Esophagus (tissue), 2 donors: ENCODE data around the gene PIK3R1. TPM values are rescaled to one million over a fixed set of nuclear protein-coding genes. Genes with fewer than 3 reads are reported as not detected.
"Not testable (repeated sequence)": the region's sequence is repeated elsewhere in the genome, so short reads cannot be mapped to it uniquely, and the experiment has no call there.

Experiments used
- H3K27ac ChIP-seq, 2 donors: one replicate each; pipeline ENCODE4 v1.5.1; 2013; ENCODE audit warnings: low read depth in 2 of 2, mild to moderate bottlenecking in 2 of 2, inconsistent platforms in 1 of 2, low read length in 1 of 2, moderate library complexity in 1 of 2
- H3K27me3 ChIP-seq, 2 donors: one replicate each; pipeline ENCODE4 v1.6.1; 2013; ENCODE audit warnings: low read length in 2 of 2, control low read depth in 1 of 2, mild to moderate bottlenecking in 1 of 2; ENCODE audit not compliant: insufficient read depth in 2 of 2, control insufficient read depth in 1 of 2
- H3K36me3 ChIP-seq, 2 donors: one replicate each; pipeline ENCODE4 v1.6.1; 2013; ENCODE audit warnings: low read length in 1 of 2; ENCODE audit not compliant: control insufficient read depth in 2 of 2, insufficient read depth in 2 of 2
- H3K4me1 ChIP-seq, 2 donors: one replicate each; pipeline ENCODE4 v1.6.1; 2013; ENCODE audit warnings: low read length in 1 of 2; ENCODE audit not compliant: control insufficient read depth in 2 of 2, insufficient read depth in 2 of 2
- H3K4me3 ChIP-seq, 2 donors: one replicate each; pipeline ENCODE4 v1.5.1; 2013; ENCODE audit warnings: low read length in 2 of 2, mild to moderate bottlenecking in 2 of 2, low read depth in 1 of 2, moderate library complexity in 1 of 2
- H3K9me3 ChIP-seq, 2 donors: one replicate each; pipeline ENCODE4 v1.6.1; 2013; ENCODE audit warnings: mild to moderate bottlenecking in 2 of 2, low read depth in 1 of 2, low read length in 1 of 2, moderate library complexity in 1 of 2; ENCODE audit not compliant: control insufficient read depth in 2 of 2, insufficient read depth in 1 of 2
- WGBS, 2 donors: extraction: QIAGEN DNeasy Blood & Tissue Kit; methylation state at CpG; one replicate each; pipeline ENCODE4 v1.1.7; 2013; 5-methylcytosine and 5-hydroxymethylcytosine counted together
- polyA plus RNA-seq, 2 donors: library from polyadenylated mRNA; stranded (reverse); fragments of 200-250 nt; gene quantifications; one replicate each; pipeline ENCODE4 v1.2.3, GENCODE V29; 2013
- donor health status: healthy with polysubstance abuse.
- donor health status: Bipolar disorder and iron deficiency.

Gene PIK3R1
- polyA plus RNA-seq, 2 donors = 5.0 to 8.2 TPM

DNA sequence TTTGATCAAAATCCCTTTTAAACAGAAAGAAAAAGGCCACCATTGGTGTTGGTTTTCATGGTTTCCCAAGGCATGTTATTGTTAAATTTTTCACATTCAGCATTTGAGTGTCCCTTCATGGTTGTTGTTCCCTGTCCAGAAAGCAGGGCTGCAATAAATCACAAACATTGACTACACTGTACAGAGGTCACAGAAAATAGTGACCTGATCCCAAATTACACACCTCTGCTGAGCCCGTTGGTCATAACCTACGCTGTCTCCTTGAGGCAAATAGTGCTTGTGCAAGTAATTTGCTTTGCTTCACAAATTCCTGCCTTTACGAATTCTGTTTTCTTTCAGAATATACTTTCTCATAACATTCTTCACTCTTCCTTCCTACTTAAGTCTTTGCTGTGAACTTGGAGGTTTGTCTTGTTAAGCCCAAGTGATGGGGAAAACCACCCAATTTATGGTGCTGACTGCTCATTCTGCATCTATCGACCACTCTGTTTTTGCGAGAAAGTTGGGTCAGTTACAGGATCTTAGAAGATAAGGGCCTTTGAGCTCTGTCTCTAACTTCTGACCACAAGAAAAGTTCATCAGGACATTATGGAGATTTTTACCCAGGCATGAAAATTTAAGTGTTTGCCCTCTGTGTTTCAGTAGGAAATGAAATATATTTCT, 16.0 kb downstream of the PIK3R1 start:
- no peaks in the 10 kb centered on the region for H3K9me3 ChIP-seq
- no peak overlapping the region for H3K4me3 ChIP-seq
- H3K36me3 ChIP-seq = peaks cover 4 to 5% of the 10 kb centered on the region in 2 donors
- WGBS, 2 donors = 88 to 93% methylated on average over 5 of the region's 5 CpGs
- H3K4me1 ChIP-seq = peaks cover 0 to 3% of the 10 kb centered on the region in 2 donors
- H3K27ac ChIP-seq = no peak overlapping the region
- no peaks in the 10 kb centered on the region for H3K27me3 ChIP-seq

DNA sequence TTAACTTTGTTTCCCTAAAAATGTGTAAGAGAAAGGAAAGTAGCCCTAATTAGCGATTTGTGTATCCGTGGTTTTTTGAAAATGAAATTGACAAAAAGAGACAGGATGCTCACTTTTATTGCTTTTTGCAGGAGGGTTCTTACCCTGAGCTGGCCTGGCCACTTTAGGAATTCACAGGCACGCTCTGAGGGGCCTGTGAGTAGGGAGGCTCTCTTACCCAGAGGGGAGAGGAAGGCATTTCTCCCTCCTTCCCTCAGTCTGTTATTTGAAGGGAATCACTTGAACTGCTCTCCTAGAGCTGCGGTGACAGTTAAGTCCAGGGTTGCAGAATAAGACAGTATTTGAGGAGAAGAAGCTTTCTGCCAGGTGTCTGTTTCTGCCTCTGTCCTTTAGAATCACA, 16.7 kb downstream of the PIK3R1 start:
- H3K36me3 ChIP-seq = peaks cover 0 to 5% of the 10 kb centered on the region in 2 donors
- H3K27ac ChIP-seq = no peak overlapping the region
- H3K9me3 ChIP-seq = no peaks in the 10 kb centered on the region
- peaks cover 0 to 3% of the 10 kb centered on the region in 2 donors for H3K4me1 ChIP-seq
- H3K27me3 ChIP-seq = no peaks in the 10 kb centered on the region
- no peak overlapping the region for H3K4me3 ChIP-seq
- WGBS, 2 donors = 77 to 79% methylated on average over 4 of the region's 4 CpGs

DNA sequence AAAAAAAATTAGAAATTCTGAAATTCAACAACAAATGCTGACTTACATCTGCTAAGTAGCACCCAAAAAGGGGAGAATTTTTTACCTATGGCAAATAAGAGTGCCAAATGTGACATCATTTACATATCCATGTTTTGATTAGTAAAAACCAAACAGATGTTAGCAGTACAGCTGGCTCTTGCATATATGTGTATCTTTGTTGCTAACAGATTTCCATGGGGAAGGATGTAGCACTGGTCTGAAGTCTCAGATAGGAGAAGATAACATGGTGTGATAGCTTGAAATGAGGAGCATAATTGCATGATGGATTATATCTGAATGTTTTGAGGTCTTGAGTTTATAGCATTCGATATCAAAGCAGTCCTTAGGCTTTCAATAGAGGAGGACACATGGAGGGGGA, 17.5 kb downstream of the PIK3R1 start:
- Histone ChIP-seq H3K9me3 (no peaks in the 10 kb centered on the region), H3K27ac (no peak overlapping the region), H3K36me3 (peaks cover 0 to 5% of the 10 kb centered on the region in 2 donors), H3K4me3 (no peak overlapping the region), H3K27me3 (no peaks in the 10 kb centered on the region), H3K4me1 (peaks cover 0 to 3% of the 10 kb centered on the region in 2 donors)
- 69 to 74% methylated on average over 1 of the region's 1 CpG for WGBS, 2 donors

DNA sequence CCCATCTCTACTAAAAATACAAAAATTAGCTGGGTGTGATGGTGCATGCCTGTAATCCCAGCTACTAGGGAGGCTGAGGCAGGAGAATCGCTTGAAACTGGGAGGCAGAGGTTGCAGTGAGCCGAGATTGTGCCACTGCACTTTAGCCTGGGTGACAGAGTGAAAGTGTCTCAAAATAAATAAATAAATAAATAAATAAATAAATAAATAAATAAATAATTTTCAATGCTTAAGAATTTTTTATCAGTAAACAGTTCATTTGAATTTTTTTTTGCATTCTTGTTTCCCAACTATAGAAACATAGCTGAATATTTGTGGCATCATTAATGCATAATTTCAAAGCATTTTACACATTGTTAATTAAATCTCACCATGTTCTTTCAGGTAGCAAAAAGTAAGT, 19.7 kb downstream of the PIK3R1 start:
- 98 to 99% methylated on average over 2 of the region's 2 CpGs for WGBS, 2 donors
- H3K9me3 ChIP-seq, H3K27me3 ChIP-seq, H3K36me3 ChIP-seq, H3K27ac ChIP-seq, H3K4me1 ChIP-seq, H3K4me3 ChIP-seq: not testable (repeated sequence)

- WGBS, 2 donors = 71 to 77% methylated on average over 2 of the region's 2 CpGs
- H3K9me3 ChIP-seq = no peaks in the 10 kb centered on the region
- no peaks in the 10 kb centered on the region for H3K36me3 ChIP-seq
- no peak overlapping the region for H3K4me3 ChIP-seq
- H3K4me1 ChIP-seq = peaks cover 2 to 7% of the 10 kb centered on the region in 2 donors
- no peaks in the 10 kb centered on the region for H3K27me3 ChIP-seq
- no peak overlapping the region for H3K27ac ChIP-seq
These were observed 22.2 kb downstream of the PIK3R1 start for GRCh38 chr5:68237715-68238114.

- Histone ChIP-seq H3K36me3 (no peaks in the 10 kb centered on the region), H3K9me3 (no peaks in the 10 kb centered on the region), H3K27me3 (no peaks in the 10 kb centered on the region), H3K4me3 (no peak overlapping the region), H3K4me1 (peaks cover 2 to 7% of the 10 kb centered on the region in 2 donors), H3K27ac (peak overlapping the region in 1 of 2 donors; percentile 49)
- WGBS, 2 donors = 7 to 18% methylated on average over 7 of the region's 7 CpGs
These were observed 23.9 kb downstream of the PIK3R1 start for GRCh38 chr5:68239487-68239886.

GRCh38 chr5:68240202-68240601, 24.6 kb downstream of the PIK3R1 start:
- peaks cover 2 to 7% of the 10 kb centered on the region in 2 donors for H3K4me1 ChIP-seq

DNA sequence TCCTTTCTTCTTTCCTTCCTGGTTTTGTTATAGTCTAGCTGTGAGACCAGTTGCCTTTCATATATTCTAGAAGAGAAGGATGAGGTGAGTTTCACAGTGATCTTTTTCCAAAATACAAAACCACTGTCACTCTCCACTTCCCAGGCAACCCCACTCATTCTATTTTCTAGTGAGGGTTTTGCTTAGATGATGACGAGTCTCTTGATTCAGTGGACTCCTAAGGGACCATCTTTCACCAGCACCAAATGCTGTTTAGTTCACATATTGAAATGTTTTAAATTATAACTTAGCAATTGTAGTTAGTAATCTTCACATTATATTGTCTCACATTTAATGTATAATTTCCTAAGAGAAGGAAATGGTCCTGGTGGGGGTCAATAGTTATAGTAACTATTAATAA, 25.2 kb downstream of the PIK3R1 start:
- peaks cover 2 to 7% of the 10 kb centered on the region in 2 donors for H3K4me1 ChIP-seq
- 50 to 57% methylated on average over 1 of the region's 1 CpG for WGBS, 2 donors
- H3K27ac ChIP-seq = no peak overlapping the region

More at GRCh38 chr5:68240202-68240601, 24.6 kb downstream of the PIK3R1 start:
- Histone ChIP-seq H3K36me3 (no peaks in the 10 kb centered on the region), H3K27ac (no peak overlapping the region), H3K27me3 (no peaks in the 10 kb centered on the region), H3K4me3 (no peak overlapping the region), H3K9me3 (no peaks in the 10 kb centered on the region)

GRCh38 chr5:68242743-68243142, 27.2 kb downstream of the PIK3R1 start:
- H3K36me3 ChIP-seq = no peaks in the 10 kb centered on the region
- no peaks in the 10 kb centered on the region for H3K27me3 ChIP-seq
- H3K4me3 ChIP-seq = no peak overlapping the region
- H3K27ac ChIP-seq = peak overlapping the region in 1 of 2 donors; percentile 17
- 57 to 68% methylated on average over 5 of the region's 5 CpGs for WGBS, 2 donors
- H3K4me1 ChIP-seq = peaks cover 2 to 7% of the 10 kb centered on the region in 2 donors
- H3K9me3 ChIP-seq = no peaks in the 10 kb centered on the region

More for the DNA sequence above, 25.2 kb downstream of the PIK3R1 start:
- no peaks in the 10 kb centered on the region for H3K36me3 ChIP-seq
- no peaks in the 10 kb centered on the region for H3K9me3 ChIP-seq
- no peaks in the 10 kb centered on the region for H3K27me3 ChIP-seq
- H3K4me3 ChIP-seq = no peak overlapping the region

- Histone ChIP-seq H3K4me3 (no peak overlapping the region), H3K36me3 (no peaks in the 10 kb centered on the region), H3K27me3 (no peaks in the 10 kb centered on the region), H3K4me1 (peaks cover 2 to 7% of the 10 kb centered on the region in 2 donors), H3K9me3 (no peaks in the 10 kb centered on the region), H3K27ac (no peak overlapping the region)
- 74 to 78% methylated on average over 2 of the region's 2 CpGs for WGBS, 2 donors
These were observed 27.7 kb downstream of the PIK3R1 start for GRCh38 chr5:68243251-68243650.
